CD4-positive, alpha-beta T cell treated with Interleukin-15 for 4 hours (primary cell): ENCODE results near the gene TMC2.
"Not testable (repeated sequence)": the region's sequence is repeated elsewhere in the genome, so short reads cannot be mapped to it uniquely, and the experiment has no call there.

ENCODE experiments used
- DNase-seq: peaks from one replicate; pipeline ENCODE4 v3.0.0-alpha.2; 2020; ENCODE audit warnings: low spot score

Gene TMC2

GRCh38 chr20:2524709-2525506 is 11.5 kb upstream of the TMC2 start:
- DNase-seq = peak; percentile 18

- not testable (repeated sequence) for DNase-seq
Observed at GRCh38 chr20:2526218-2526583, 10.2 kb upstream of the TMC2 start.

GRCh38 chr20:2527762-2528161 is 8.6 kb upstream of the TMC2 start:
- no peak for DNase-seq

- DNase-seq = no peak
Observed at GRCh38 chr20:2528671-2529271, 7.6 kb upstream of the TMC2 start.

GRCh38 chr20:2533118-2533517 is 3.3 kb upstream of the TMC2 start:
- no peak for DNase-seq

GRCh38 chr20:2535711-2536559 is 438 bp upstream of the TMC2 start:
- no peak for DNase-seq

- no peak for DNase-seq
Observed at GRCh38 chr20:2537101-2537500, 728 bp downstream of the TMC2 start.

- no peak for DNase-seq
Observed at GRCh38 chr20:2538356-2538755, 2.0 kb downstream of the TMC2 start.

- DNase-seq = no peak
Observed at GRCh38 chr20:2538931-2539720, 2.8 kb downstream of the TMC2 start.

GRCh38 chr20:2541940-2542339 is 5.6 kb downstream of the TMC2 start:
- DNase-seq = no peak

- no peak for DNase-seq
Observed at GRCh38 chr20:2542361-2542760, 6.0 kb downstream of the TMC2 start.

- no peak for DNase-seq
Observed at GRCh38 chr20:2544211-2544610, 7.8 kb downstream of the TMC2 start.

- DNase-seq = no peak
Observed at GRCh38 chr20:2545594-2545993, 9.2 kb downstream of the TMC2 start.

GRCh38 chr20:2557873-2558580 is 21.7 kb downstream of the TMC2 start:
- DNase-seq = no peak

- DNase-seq = no peak
Observed at GRCh38 chr20:2558581-2559278, 22.4 kb downstream of the TMC2 start.

- DNase-seq = no peak
Observed at GRCh38 chr20:2559279-2559626, 22.9 kb downstream of the TMC2 start.

GRCh38 chr20:2559651-2560050 is 23.3 kb downstream of the TMC2 start:
- no peak for DNase-seq

GRCh38 chr20:2563116-2563515 is 26.7 kb downstream of the TMC2 start:
- DNase-seq = no peak

GRCh38 chr20:2564406-2564805 is 28.0 kb downstream of the TMC2 start:
- DNase-seq = no peak

GRCh38 chr20:2575682-2576081 is 39.3 kb downstream of the TMC2 start:
- no peak for DNase-seq

- DNase-seq = no peak
Observed at GRCh38 chr20:2576317-2576727, 39.9 kb downstream of the TMC2 start.
